ENCODE data around the gene TSEN34.
A peak's percentile ranks its signal among the peaks of the same experiment; 100 is the strongest.
"Not testable (repeated sequence)": the region's sequence is repeated elsewhere in the genome, so short reads cannot be mapped to it uniquely, and the experiment has no call there.

Gene TSEN34

GRCh38 chr19:54231077-54231931, 40.2 kb downstream of the TSEN34 start:
- Histone ChIP-seq H3K36me3 (replicated peaks; ENCODE audit: low read depth, low read length) (no peaks in the 10 kb centered on the region), H4K20me1 (ENCODE audit: insufficient read depth, low read length) (no peaks in the 10 kb centered on the region), H3K9me3 (ENCODE audit: insufficient read depth, low read length) (no peaks in the 10 kb centered on the region), H3K9ac (ENCODE audit: low read length) (no peak overlapping the region), H3K79me2 (ENCODE audit: low read length) (no peaks in the 10 kb centered on the region), H3K4me3 (ENCODE audit: low read length) (no peak overlapping the region), H3K27me3 (ENCODE audit: low read depth, low read length) (peaks cover 42% of the 10 kb centered on the region), H3K27ac (ENCODE audit: low read length) (no peak overlapping the region), H3K4me2 (ENCODE audit: low read length) (peak overlapping the region; percentile 46), H3K4me1 (ENCODE audit: low read length) (no peaks in the 10 kb centered on the region), H2AFZ (ENCODE audit: low read depth, low read length) (no peak overlapping the region)
- peak; percentile 96 for TF ChIP-seq CTCF (IDR thresholded peaks at IDR 0.05; ENCODE audit: low read depth, low read length)
- TF ChIP-seq EZH2phosphoT487 (IDR thresholded peaks at IDR 0.05; ENCODE audit: low read depth), result no peak

- Histone ChIP-seq H3K9me3 (ENCODE audit: insufficient read depth, low read length) (no peaks in the 10 kb centered on the region), H3K4me1 (ENCODE audit: low read length) (no peaks in the 10 kb centered on the region), H2AFZ (ENCODE audit: low read depth, low read length) (no peak overlapping the region), H3K27ac (ENCODE audit: low read length) (no peak overlapping the region), H3K4me2 (ENCODE audit: low read length) (no peak overlapping the region), H4K20me1 (ENCODE audit: insufficient read depth, low read length) (no peaks in the 10 kb centered on the region), H3K9ac (ENCODE audit: low read length) (no peak overlapping the region), H3K27me3 (ENCODE audit: low read depth, low read length) (peaks cover 54% of the 10 kb centered on the region), H3K79me2 (ENCODE audit: low read length) (no peaks in the 10 kb centered on the region), H3K36me3 (replicated peaks; ENCODE audit: low read depth, low read length) (no peaks in the 10 kb centered on the region), H3K4me3 (ENCODE audit: low read length) (no peak overlapping the region)
- TF ChIP-seq EZH2phosphoT487 (IDR thresholded peaks at IDR 0.05; ENCODE audit: low read depth) (no peak), CTCF (IDR thresholded peaks at IDR 0.05; ENCODE audit: low read depth, low read length) (no peak)
These were observed 42.8 kb downstream of the TSEN34 start for GRCh38 chr19:54233941-54234340.

GRCh38 chr19:54239491-54240371, 48.6 kb downstream of the TSEN34 start:
- not testable (repeated sequence) for H3K4me2 ChIP-seq (ENCODE audit: low read length); H3K79me2 ChIP-seq (ENCODE audit: low read length); H3K36me3 ChIP-seq (replicated peaks; ENCODE audit: low read depth, low read length); H3K27ac ChIP-seq (ENCODE audit: low read length); H4K20me1 ChIP-seq (ENCODE audit: insufficient read depth, low read length); H3K4me1 ChIP-seq (ENCODE audit: low read length); H2AFZ ChIP-seq (ENCODE audit: low read depth, low read length); H3K9me3 ChIP-seq (ENCODE audit: insufficient read depth, low read length); H3K9ac ChIP-seq (ENCODE audit: low read length); H3K4me3 ChIP-seq (ENCODE audit: low read length)
- peaks cover 33% of the 10 kb centered on the region; the same call in 1 of the 2 replicates for H3K27me3 ChIP-seq (ENCODE audit: low read depth, low read length)

- not testable (repeated sequence) for H2AFZ ChIP-seq (ENCODE audit: low read depth, low read length); H3K4me2 ChIP-seq (ENCODE audit: low read length); H3K36me3 ChIP-seq (replicated peaks; ENCODE audit: low read depth, low read length); H3K9ac ChIP-seq (ENCODE audit: low read length); H4K20me1 ChIP-seq (ENCODE audit: insufficient read depth, low read length); H3K9me3 ChIP-seq (ENCODE audit: insufficient read depth, low read length); H3K27ac ChIP-seq (ENCODE audit: low read length); H3K4me3 ChIP-seq (ENCODE audit: low read length); H3K79me2 ChIP-seq (ENCODE audit: low read length); H3K4me1 ChIP-seq (ENCODE audit: low read length)
- peaks cover 24% of the 10 kb centered on the region; the same call in 1 of the 2 replicates for H3K27me3 ChIP-seq (ENCODE audit: low read depth, low read length)
These were observed 49.5 kb downstream of the TSEN34 start for GRCh38 chr19:54240372-54241336.

GRCh38 chr19:54242234-54242633, 51.1 kb downstream of the TSEN34 start:
- not testable (repeated sequence) for H3K36me3 ChIP-seq (replicated peaks; ENCODE audit: low read depth, low read length)

GRCh38 chr19:54242646-54243045, 51.5 kb downstream of the TSEN34 start, which contains the start of gene LILRA6:
TSS of gene LILRA6 (minus strand) at chr19:54242790.
- Histone ChIP-seq H3K4me2 (ENCODE audit: low read length) (peak within 1 kb of the TSS; percentile 52), H3K27me3 (ENCODE audit: low read depth, low read length) (peaks cover 13% of the 10 kb centered on the region; the same call in 1 of the 2 replicates), H3K4me3 (ENCODE audit: low read length) (peak within 1 kb of the TSS; percentile 51; the same call in 1 of the 2 replicates), H2AFZ (ENCODE audit: low read depth, low read length) (0 out of 2 replicates have a peak within 1 kb of the TSS, but pooled peaks have one; percentile 7), H3K9ac (ENCODE audit: low read length) (0 out of 2 replicates have a peak within 1 kb of the TSS, but pooled peaks have one; percentile 16), H3K4me1 (ENCODE audit: low read length) (peaks cover 10% of the 10 kb centered on the region)
- H3K9me3 ChIP-seq (ENCODE audit: insufficient read depth, low read length); H4K20me1 ChIP-seq (ENCODE audit: insufficient read depth, low read length); H3K36me3 ChIP-seq (replicated peaks; ENCODE audit: low read depth, low read length); H3K27ac ChIP-seq (ENCODE audit: low read length); H3K79me2 ChIP-seq (ENCODE audit: low read length): not testable (repeated sequence)

More at GRCh38 chr19:54242234-54242633, 51.1 kb downstream of the TSEN34 start:
- H3K79me2 ChIP-seq (ENCODE audit: low read length); H3K27ac ChIP-seq (ENCODE audit: low read length); H4K20me1 ChIP-seq (ENCODE audit: insufficient read depth, low read length); H3K9me3 ChIP-seq (ENCODE audit: insufficient read depth, low read length); H3K4me1 ChIP-seq (ENCODE audit: low read length): not testable (repeated sequence)
- H2AFZ ChIP-seq (ENCODE audit: low read depth, low read length), result 0 out of 2 replicates have a peak overlapping the region, but pooled peaks have one; percentile 7
- H3K9ac ChIP-seq (ENCODE audit: low read length), result 0 out of 2 replicates have a peak overlapping the region, but pooled peaks have one; percentile 16
- peak overlapping the region; percentile 51; the same call in 1 of the 2 replicates for H3K4me3 ChIP-seq (ENCODE audit: low read length)
- peaks cover 18% of the 10 kb centered on the region; the same call in 1 of the 2 replicates for H3K27me3 ChIP-seq (ENCODE audit: low read depth, low read length)
- H3K4me2 ChIP-seq (ENCODE audit: low read length), result peak overlapping the region; percentile 52

Measured in OCI-LY3 (cell line).